Vein endothelial cell (primary cell): ENCODE data around the gene ZFC3H1. TPM values are rescaled to one million over a fixed set of nuclear protein-coding genes. Genes with fewer than 3 reads are reported as not detected.

Experiments used
- small RNA-seq: library from RNA; depleted of rRNA; stranded (forward); fragments of <200 nt; gene quantifications from one replicate; pipeline ENCODE3, GENCODE V24; 2012
- total RNA-seq: library from RNA; depleted of rRNA; stranded (reverse); fragments of >200 nt; gene quantifications from 2 replicates; pipeline ENCODE4 v1.2.3, GENCODE V29; 2012

ZFC3H1 gene
- 32.3 and 36.5 TPM in 2 replicates for total RNA-seq

GRCh38 chr12:71663561-71664410 lies at the start of gene ZFC3H1, which contains the start of gene THAP2:
Gene ZFC3H1 (minus strand): TSS chr12:71663848. CDS start chr12:71663610, 238 bp downstream.
Gene THAP2 (plus strand): TSS chr12:71664301. CDS start chr12:71664510, 209 bp downstream.

DNA sequence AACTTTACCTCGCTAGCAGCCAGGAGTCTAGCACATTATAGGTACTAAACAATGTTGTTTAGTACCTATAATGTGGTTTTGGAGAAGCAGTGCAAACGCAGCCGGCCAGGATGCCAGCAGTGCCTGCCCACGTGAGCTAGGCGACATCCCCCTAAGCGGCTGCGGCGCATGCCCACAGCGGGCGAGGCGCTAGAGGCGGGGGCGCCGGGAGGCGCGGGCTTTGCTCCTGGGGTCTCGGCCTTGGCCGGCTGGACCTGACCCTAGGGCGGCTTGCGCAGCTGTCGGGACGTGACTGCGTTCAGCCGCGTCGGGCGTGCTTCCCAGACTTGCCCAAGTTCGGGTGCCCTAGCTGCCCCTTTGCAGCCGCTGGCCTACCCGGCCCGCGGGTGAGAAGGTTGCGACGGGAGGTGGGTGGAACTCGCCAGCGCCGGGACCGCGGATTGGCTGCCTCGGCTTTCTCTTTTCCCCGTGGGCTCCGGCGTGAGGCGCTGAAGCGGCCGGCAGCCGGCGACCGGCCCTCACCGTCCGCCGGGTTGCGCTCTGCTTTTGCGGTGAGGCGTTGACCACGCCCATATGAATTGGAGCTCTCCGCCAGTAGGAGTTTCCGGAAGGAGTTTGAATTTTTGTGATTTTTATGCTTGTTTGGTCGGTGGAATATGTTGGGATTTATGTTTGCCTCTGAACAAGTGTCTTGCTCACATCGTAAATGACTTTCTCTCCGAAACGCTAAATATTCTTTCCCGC lies 22.4 kb upstream of the ZFC3H1 start, which contains the start of gene TMEM19:
TMEM19 (plus strand) TSS at position 169 of the 744 bp plus-strand sequence. CDS start 599 bp downstream, outside the sequence.

Small RNA genes lying within 50 kb of the gene (small RNA-seq; reads per million reads assigned to genes)
- not detected for gene RF00560

Other genes starting within 250 kb of the ZFC3H1 start
- not detected in 2 replicates for gene LGR5, start 224.1 kb downstream of the ZFC3H1 start, total RNA-seq
- gene THAP2, start 453 bp upstream of the ZFC3H1 start, total RNA-seq = 4.9 and 5.8 TPM in 2 replicates
- gene TMEM19, start 22.2 kb upstream of the ZFC3H1 start, total RNA-seq = 22.5 and 33.3 TPM in 2 replicates
- 12.4 and 35.9 TPM in 2 replicates for gene RAB21, start 91.0 kb upstream of the ZFC3H1 start, total RNA-seq
- gene TBC1D15, start 175.9 kb upstream of the ZFC3H1 start, total RNA-seq = 12.4 and 16.1 TPM in 2 replicates